ENCODE data around the gene UBTD1.
"Not testable (repeated sequence)": the region's sequence is repeated elsewhere in the genome, so short reads cannot be mapped to it uniquely, and the experiment has no call there.

GRCh38 chr10:97560731-97561381, 62.1 kb downstream of the UBTD1 start:
- TF ChIP-seq, protein P1, sequence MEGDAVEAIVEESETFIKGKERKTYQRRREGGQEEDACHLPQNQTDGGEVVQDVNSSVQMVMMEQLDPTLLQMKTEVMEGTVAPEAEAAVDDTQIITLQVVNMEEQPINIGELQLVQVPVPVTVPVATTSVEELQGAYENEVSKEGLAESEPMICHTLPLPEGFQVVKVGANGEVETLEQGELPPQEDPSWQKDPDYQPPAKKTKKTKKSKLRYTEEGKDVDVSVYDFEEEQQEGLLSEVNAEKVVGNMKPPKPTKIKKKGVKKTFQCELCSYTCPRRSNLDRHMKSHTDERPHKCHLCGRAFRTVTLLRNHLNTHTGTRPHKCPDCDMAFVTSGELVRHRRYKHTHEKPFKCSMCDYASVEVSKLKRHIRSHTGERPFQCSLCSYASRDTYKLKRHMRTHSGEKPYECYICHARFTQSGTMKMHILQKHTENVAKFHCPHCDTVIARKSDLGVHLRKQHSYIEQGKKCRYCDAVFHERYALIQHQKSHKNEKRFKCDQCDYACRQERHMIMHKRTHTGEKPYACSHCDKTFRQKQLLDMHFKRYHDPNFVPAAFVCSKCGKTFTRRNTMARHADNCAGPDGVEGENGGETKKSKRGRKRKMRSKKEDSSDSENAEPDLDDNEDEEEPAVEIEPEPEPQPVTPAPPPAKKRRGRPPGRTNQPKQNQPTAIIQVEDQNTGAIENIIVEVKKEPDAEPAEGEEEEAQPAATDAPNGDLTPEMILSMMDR (IDR thresholded peaks at IDR 0.05): not testable (repeated sequence)
- not testable (repeated sequence) for TF ChIP-seq EP300, POLR2A (IDR thresholded peaks at IDR 0.05)
